K562 (cell line): ENCODE measurements around the gene PYY. TPM values are rescaled to one million over a fixed set of nuclear protein-coding genes. Genes with fewer than 3 reads are reported as not detected.

Experiments used
- ARID2 ChIP-seq: fragments of 450-650 bp; IDR thresholded peaks from 2 replicates; pipeline ENCODE4 v1.6.1; 2017; ENCODE audit warnings: antibody characterized with exemption, mild to moderate bottlenecking
- CTCF ChIP-seq, 3 experiments: IDR thresholded peaks in 2 of 3; conservative IDR thresholded peaks in 1 of 3; 2 replicates each; pipeline ENCODE4 v1.5.1; 2011 to 2012; ENCODE audit warnings: low read length in 3 of 3, mild to moderate bottlenecking in 3 of 3, control low read depth in 2 of 3, improper control_type of control experiment in 1 of 3, inconsistent platforms in 1 of 3, low read depth in 1 of 3, mixed read lengths in 1 of 3, moderate library complexity in 1 of 3; ENCODE audit not compliant: insufficient read depth in 2 of 3
- FIP1L1 ChIP-seq: fragments of 200-400 bp; formaldehyde crosslinking; IDR thresholded peaks from 2 replicates; pipeline ENCODE4 v1.6.1; 2018; ENCODE audit warnings: mild to moderate bottlenecking, low read depth, low read length; ENCODE audit not compliant: poor library complexity, severe bottlenecking
- GATAD2A ChIP-seq: fragments of 450-650 bp; IDR thresholded peaks from 2 replicates; pipeline ENCODE4 v1.6.1; 2017
- MGA ChIP-seq: fragments of 450-650 bp; IDR thresholded peaks from 2 replicates; pipeline ENCODE4 v1.6.1; 2016; ENCODE audit warnings: mild to moderate bottlenecking, moderate library complexity
- NONO ChIP-seq, 2 experiments: fragments of 200-400 bp in 1 of 2; fragments of 450-650 bp in 1 of 2; formaldehyde crosslinking in 1 of 2; IDR thresholded peaks; 2 replicates each; pipeline ENCODE4 v1.6.1; 2017; ENCODE audit warnings: low read depth in 2 of 2, mild to moderate bottlenecking in 2 of 2, moderate library complexity in 2 of 2, low read length in 1 of 2
- RBM14 ChIP-seq: fragments of 200-400 bp; formaldehyde crosslinking; IDR thresholded peaks from 2 replicates; pipeline ENCODE4 v1.6.1; 2018; ENCODE audit warnings: low read depth, mild to moderate bottlenecking, low read length, moderate library complexity, borderline replicate concordance; ENCODE audit not compliant: insufficient read depth
- SP1 ChIP-seq: sonication (generic); formaldehyde crosslinking; IDR thresholded peaks from 2 replicates; pipeline ENCODE4 v1.8.1; 2022; ENCODE audit warnings: mild to moderate bottlenecking, missing genetic modification reagents
- ZBTB7A ChIP-seq: IDR thresholded peaks from 2 replicates; pipeline ENCODE4 v1.6.1; 2011; ENCODE audit warnings: low read depth, mild to moderate bottlenecking, low read length, moderate library complexity, borderline replicate concordance; ENCODE audit not compliant: control insufficient read depth
- polyA plus RNA-seq, 8 experiments: library from polyadenylated mRNA; depleted of rRNA in 4 of 8; stranded (reverse) in 5 of 8; unstranded in 3 of 8; fragments of >200 nt; fragmentation: Nextera tagmentation in 2 of 8; fragmentation: Illumina TruSeq in 1 of 8; extraction: Ambion mirVana in 2 of 8; extraction: Trizol in 1 of 8; gene quantifications; 2 replicates each; pipeline versions ENCODE4 v1.2.1 to v1.2.3, GENCODE V29; 2011 to 2014; ENCODE audit warnings: inconsistent platforms in 1 of 8, missing spikeins in 1 of 8
- total RNA-seq, 7 experiments: library from RNA; depleted of rRNA in 6 of 7; stranded (reverse); fragments of >200 nt in 6 of 7; fragmentation: Illumina TruSeq in 2 of 7; extraction: Trizol in 2 of 7; gene quantifications; 2 replicates each; pipeline versions ENCODE4 v1.2.1 to v1.2.3, GENCODE V29; 2011 to 2021; ENCODE audit warnings: low replicate concordance in 1 of 7
- TF ChIP-seq, protein P1 (sequence below): sonication (generic); formaldehyde crosslinking; IDR thresholded peaks from 2 replicates; pipeline ENCODE4 v1.8.1; 2023; ENCODE audit warnings: mild to moderate bottlenecking, missing genetic modification reagents, moderate library complexity

The PYY gene
- total and polyA plus RNA-seq, 9 of the 15 experiments (the other 6 are each of a cell fraction or from before 2014, with no cell fraction given) = not detected

DNA sequence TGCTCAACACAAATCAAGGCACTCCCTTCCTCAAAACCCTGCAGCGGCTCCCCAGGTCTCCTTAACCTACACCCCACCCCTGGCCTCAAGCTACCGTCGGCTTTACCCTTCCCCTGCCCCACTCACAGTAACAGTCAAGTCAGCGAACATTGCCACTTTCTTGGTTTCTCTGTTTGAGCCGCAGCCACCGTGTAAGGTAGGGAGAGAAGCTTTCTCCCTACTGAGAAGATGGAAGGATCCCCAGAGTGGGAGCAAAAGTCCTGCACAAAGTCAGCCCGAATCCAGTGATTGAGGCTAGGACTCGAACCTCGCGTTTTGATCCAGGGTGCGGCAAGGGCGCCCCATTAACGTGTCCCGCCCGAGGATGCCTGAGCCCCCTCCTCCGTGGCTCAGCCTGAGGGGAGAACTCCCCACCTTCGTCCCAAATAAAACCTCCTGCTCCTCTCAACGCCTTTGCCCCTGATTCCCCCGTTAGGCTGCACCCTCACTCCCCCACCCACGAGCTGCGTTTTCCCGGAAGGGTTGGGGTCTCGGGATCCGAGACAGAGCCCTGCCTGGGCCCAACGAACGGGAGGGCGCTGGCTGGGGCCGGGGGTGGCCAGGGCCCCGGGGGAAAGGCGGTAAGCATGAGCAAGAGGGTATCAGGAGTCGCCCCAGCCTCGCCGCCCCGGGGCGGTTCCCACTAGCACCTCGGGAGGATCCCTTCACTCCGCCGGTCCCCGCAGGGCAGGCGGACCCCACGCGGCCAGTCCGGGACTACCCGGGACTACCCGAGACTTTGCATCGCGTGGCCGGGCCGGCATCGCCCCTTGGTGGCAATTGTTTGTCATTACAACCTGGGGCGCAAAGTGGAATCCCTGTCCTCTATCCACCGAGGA lies 40.8 kb upstream of the PYY start (continued):
- TF ChIP-seq NONO (IDR thresholded peaks at IDR 0.05; ENCODE audit: low read depth in 2 of 2, low read length in 1 of 2) (0 out of 4 replicates have a peak, but pooled peaks of 1 of the 2 experiments have one; percentile 27), CTCF (IDR thresholded peaks at IDR 0.05 in 2 of 3, conservative IDR thresholded peaks at IDR 0.05 in 1 of 3; ENCODE audit: insufficient read depth in 2 of 3, low read depth in 1 of 3, low read length in 3 of 3) (peak; percentile 90 to 99 (median 97)), MGA (peak; percentile 13; the same call in 1 of the 2 replicates), ZBTB7A (peak; percentile 49; the same call in 1 of the 2 replicates), ARID2 (peak; percentile 71; the same call in 1 of the 2 replicates), FIP1L1 (no peak), GATAD2A (0 out of 2 replicates have a peak, but pooled peaks have one; percentile 76), SP1 (CRISPR knock-in tag) (peak; percentile 27; the same call in 1 of the 2 replicates), RBM14 (0 out of 2 replicates have a peak, but pooled peaks have one; percentile 51)
- TF ChIP-seq, protein P1, sequence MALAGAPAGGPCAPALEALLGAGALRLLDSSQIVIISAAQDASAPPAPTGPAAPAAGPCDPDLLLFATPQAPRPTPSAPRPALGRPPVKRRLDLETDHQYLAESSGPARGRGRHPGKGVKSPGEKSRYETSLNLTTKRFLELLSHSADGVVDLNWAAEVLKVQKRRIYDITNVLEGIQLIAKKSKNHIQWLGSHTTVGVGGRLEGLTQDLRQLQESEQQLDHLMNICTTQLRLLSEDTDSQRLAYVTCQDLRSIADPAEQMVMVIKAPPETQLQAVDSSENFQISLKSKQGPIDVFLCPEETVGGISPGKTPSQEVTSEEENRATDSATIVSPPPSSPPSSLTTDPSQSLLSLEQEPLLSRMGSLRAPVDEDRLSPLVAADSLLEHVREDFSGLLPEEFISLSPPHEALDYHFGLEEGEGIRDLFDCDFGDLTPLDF (CRISPR knock-in tag) = no peak
